WTC11 (cell line): ENCODE results near the gene CFAP20. TPM values are rescaled to one million over a fixed set of nuclear protein-coding genes. Genes with fewer than 3 reads are reported as not detected.

ENCODE experiments used
- ATAC-seq: fragments of 200-7000 bp; cut with Tn5 transposase; 2 replicates; pipeline ENCODE4 v1.10.0; 2021; ENCODE audit warnings: mild to moderate bottlenecking, moderate library complexity
- CTCF ChIA-PET: fragments of 300-600 bp; sonication (Branson Sonifier 250); formaldehyde crosslinking; loops from one replicate; lab custom pipeline; 2021; ENCODE audit warnings: antibody characterized with exemption; lab: Charles Lee
- POLR2A ChIA-PET: fragments of 350-600 bp; sonication (Branson Sonifier 250); formaldehyde crosslinking; loops from one replicate; lab custom pipeline; 2021; ENCODE audit warnings: antibody characterized with exemption; lab: Charles Lee
- DNase-seq: peaks from one replicate; pipeline ENCODE4 v3.0.0; 2021; ENCODE audit warnings: low spot score
- H3K27ac Mint-ChIP-seq: 2 replicates; pipeline ENCODE4 v1.8.0; 2021; ENCODE audit warnings: mixed read lengths
- H3K27me3 Mint-ChIP-seq: 2 replicates; pipeline ENCODE4 v1.8.0; 2021; ENCODE audit warnings: low read depth, mild to moderate bottlenecking, moderate library complexity, mixed read lengths
- H3K36me3 Mint-ChIP-seq: 2 replicates; pipeline ENCODE4 v1.8.0; 2021; ENCODE audit warnings: mixed read lengths
- H3K4me1 Mint-ChIP-seq: 2 replicates; pipeline ENCODE4 v1.8.0; 2022; ENCODE audit warnings: mixed read lengths
- H3K4me3 Mint-ChIP-seq: 2 replicates; pipeline ENCODE4 v1.8.0; 2021; ENCODE audit warnings: mild to moderate bottlenecking, moderate library complexity, mixed read lengths
- H3K9me3 Mint-ChIP-seq: 2 replicates; pipeline ENCODE4 v1.8.0; 2021; ENCODE audit warnings: mixed read lengths
- ATF1 ChIP-seq: sonication (generic); formaldehyde crosslinking; IDR thresholded peaks from 2 replicates; pipeline ENCODE4 v1.8.1; 2023; ENCODE audit warnings: mild to moderate bottlenecking, moderate library complexity, missing genetic modification reagents
- CBFB ChIP-seq: sonication (generic); formaldehyde crosslinking; IDR thresholded peaks from 2 replicates; pipeline ENCODE4 v1.8.1; 2022; ENCODE audit warnings: mild to moderate bottlenecking, low read depth, missing genetic modification reagents
- ETV6 ChIP-seq: sonication (generic); formaldehyde crosslinking; IDR thresholded peaks from 2 replicates; pipeline ENCODE4 v1.8.1; 2022; ENCODE audit warnings: mild to moderate bottlenecking, missing genetic modification reagents
- GRHL2 ChIP-seq: fragments of 250-450 bp; sonication (Bioruptor Pico); IDR thresholded peaks from 2 replicates; pipeline ENCODE4 v1.8.0; 2022; ENCODE audit warnings: mild to moderate bottlenecking, moderate library complexity; ENCODE audit not compliant: insufficient replicate concordance, severe bottlenecking
- HMGA2 ChIP-seq: fragments of 250-450 bp; sonication (Bioruptor Pico); IDR thresholded peaks from 2 replicates; pipeline ENCODE4 v1.4.0; 2021; ENCODE audit warnings: mild to moderate bottlenecking, moderate library complexity
- JAZF1 ChIP-seq: fragments of 250-450 bp; sonication (Bioruptor Pico); IDR thresholded peaks from 2 replicates; pipeline ENCODE4 v1.9.0; 2021; ENCODE audit warnings: moderate library complexity, mild to moderate bottlenecking, inconsistent platforms
- JUN ChIP-seq: sonication (generic); formaldehyde crosslinking; IDR thresholded peaks from 2 replicates; pipeline ENCODE4 v1.8.0; 2023; ENCODE audit warnings: mild to moderate bottlenecking, missing genetic modification reagents
- NR2C2 ChIP-seq: sonication (generic); formaldehyde crosslinking; IDR thresholded peaks from 2 replicates; pipeline ENCODE4 v1.8.0; 2022; ENCODE audit warnings: mild to moderate bottlenecking, missing genetic modification reagents
- NR3C1 ChIP-seq: sonication (generic); formaldehyde crosslinking; conservative IDR thresholded peaks from 2 replicates; pipeline ENCODE4 v1.8.1; 2023; ENCODE audit warnings: low read depth, mild to moderate bottlenecking, missing genetic modification reagents
- TEAD1 ChIP-seq: sonication (generic); formaldehyde crosslinking; IDR thresholded peaks from 2 replicates; pipeline ENCODE4 v1.8.0; 2022; ENCODE audit warnings: mild to moderate bottlenecking, missing genetic modification reagents
- ZNF671 ChIP-seq: fragments of 250-450 bp; sonication (Bioruptor Pico); IDR thresholded peaks from 2 replicates; pipeline ENCODE4 v1.8.0; 2021; ENCODE audit warnings: mild to moderate bottlenecking
- total RNA-seq: library from RNA; stranded (reverse); gene quantifications from 3 replicates; pipeline ENCODE4 v1.2.3, GENCODE V29; 2021
- TF ChIP-seq, protein P1 (sequence below): fragments of 250-450 bp; sonication (Bioruptor Pico); IDR thresholded peaks from 2 replicates; pipeline ENCODE4 v2.1.2; 2022; ENCODE audit warnings: mild to moderate bottlenecking, moderate library complexity
- TF ChIP-seq, protein P2 (sequence below): sonication (generic); formaldehyde crosslinking; IDR thresholded peaks from 2 replicates; pipeline ENCODE4 v1.8.1; 2023; ENCODE audit warnings: mild to moderate bottlenecking, moderate library complexity, missing genetic modification reagents
- TF ChIP-seq, protein P3 (sequence below): sonication (generic); formaldehyde crosslinking; IDR thresholded peaks from 2 replicates; pipeline ENCODE4 v1.8.0; 2022; ENCODE audit warnings: mild to moderate bottlenecking, missing genetic modification reagents
- TF ChIP-seq, protein P4 (sequence below): fragments of 250-450 bp; sonication (Bioruptor Pico); IDR thresholded peaks from 2 replicates; pipeline ENCODE4 v1.9.0; 2021; ENCODE audit warnings: mild to moderate bottlenecking
- TF ChIP-seq, protein P5 (sequence below): fragments of 250-450 bp; sonication (Bioruptor Pico); conservative IDR thresholded peaks from 2 replicates; pipeline ENCODE4 v1.9.0; 2021; ENCODE audit warnings: mild to moderate bottlenecking
- TF ChIP-seq, protein P6 (sequence below): sonication (generic); formaldehyde crosslinking; conservative IDR thresholded peaks from 2 replicates; pipeline ENCODE4 v1.8.1; 2023; ENCODE audit warnings: mild to moderate bottlenecking, low read depth, missing genetic modification reagents, moderate library complexity
- TF ChIP-seq, protein P7 (sequence below): sonication (generic); formaldehyde crosslinking; IDR thresholded peaks from 2 replicates; pipeline ENCODE4 v1.8.0; 2023; ENCODE audit warnings: missing genetic modification reagents

The CFAP20 gene
- total RNA-seq, 1 experiment from 2014 or later: 41.9 TPM

DNA sequence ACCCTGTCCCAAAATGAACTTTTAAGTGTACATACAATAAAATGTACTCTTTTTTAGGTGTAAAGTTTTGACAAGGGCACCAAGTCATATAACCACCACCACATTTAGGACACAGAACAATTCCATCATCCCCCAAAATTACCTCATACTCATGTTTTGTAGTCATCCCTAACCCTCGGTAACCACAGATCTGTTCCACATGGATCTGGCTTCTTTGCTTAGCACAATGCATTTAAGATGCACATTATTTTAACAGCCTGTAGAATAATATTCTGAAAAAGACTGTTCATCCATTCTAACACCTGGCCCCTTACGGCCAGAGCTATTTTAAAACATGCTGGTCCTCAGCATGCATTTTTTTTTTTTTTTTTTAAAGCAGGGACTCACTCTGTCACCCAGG lies 25.2 kb upstream of the CFAP20 start:
- no peak overlapping the region for H3K27ac Mint-ChIP-seq
- no peaks in the 10 kb centered on the region for H3K36me3 Mint-ChIP-seq
- H3K9me3 Mint-ChIP-seq: no peaks in the 10 kb centered on the region
- DNase-seq (no peak), ATAC-seq (no peak)
- peaks cover 3% of the 10 kb centered on the region; the same call in 1 of the 2 replicates for H3K4me1 Mint-ChIP-seq
- no peak for TF ChIP-seq ETV6
- no peak for TF ChIP-seq CBFB (CRISPR knock-in tag)
- no peak for TF ChIP-seq NR3C1
- TF ChIP-seq, protein P1, sequence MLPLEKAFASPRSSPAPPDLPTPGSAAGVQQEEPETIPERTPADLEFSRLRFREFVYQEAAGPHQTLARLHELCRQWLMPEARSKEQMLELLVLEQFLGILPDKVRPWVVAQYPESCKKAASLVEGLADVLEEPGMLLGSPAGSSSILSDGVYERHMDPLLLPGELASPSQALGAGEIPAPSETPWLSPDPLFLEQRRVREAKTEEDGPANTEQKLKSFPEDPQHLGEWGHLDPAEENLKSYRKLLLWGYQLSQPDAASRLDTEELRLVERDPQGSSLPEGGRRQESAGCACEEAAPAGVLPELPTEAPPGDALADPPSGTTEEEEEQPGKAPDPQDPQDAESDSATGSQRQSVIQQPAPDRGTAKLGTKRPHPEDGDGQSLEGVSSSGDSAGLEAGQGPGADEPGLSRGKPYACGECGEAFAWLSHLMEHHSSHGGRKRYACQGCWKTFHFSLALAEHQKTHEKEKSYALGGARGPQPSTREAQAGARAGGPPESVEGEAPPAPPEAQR (CRISPR knock-in tag): no peak
- TF ChIP-seq NR2C2 (CRISPR knock-in tag): no peak
- TF ChIP-seq, protein P2, sequence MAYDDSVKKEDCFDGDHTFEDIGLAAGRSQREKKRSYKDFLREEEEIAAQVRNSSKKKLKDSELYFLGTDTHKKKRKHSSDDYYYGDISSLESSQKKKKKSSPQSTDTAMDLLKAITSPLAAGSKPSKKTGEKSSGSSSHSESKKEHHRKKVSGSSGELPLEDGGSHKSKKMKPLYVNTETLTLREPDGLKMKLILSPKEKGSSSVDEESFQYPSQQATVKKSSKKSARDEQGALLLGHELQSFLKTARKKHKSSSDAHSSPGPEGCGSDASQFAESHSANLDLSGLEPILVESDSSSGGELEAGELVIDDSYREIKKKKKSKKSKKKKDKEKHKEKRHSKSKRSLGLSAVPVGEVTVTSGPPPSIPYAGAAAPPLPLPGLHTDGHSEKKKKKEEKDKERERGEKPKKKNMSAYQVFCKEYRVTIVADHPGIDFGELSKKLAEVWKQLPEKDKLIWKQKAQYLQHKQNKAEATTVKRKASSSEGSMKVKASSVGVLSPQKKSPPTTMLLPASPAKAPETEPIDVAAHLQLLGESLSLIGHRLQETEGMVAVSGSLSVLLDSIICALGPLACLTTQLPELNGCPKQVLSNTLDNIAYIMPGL (CRISPR knock-in tag): no peak
- TF ChIP-seq, protein P3, sequence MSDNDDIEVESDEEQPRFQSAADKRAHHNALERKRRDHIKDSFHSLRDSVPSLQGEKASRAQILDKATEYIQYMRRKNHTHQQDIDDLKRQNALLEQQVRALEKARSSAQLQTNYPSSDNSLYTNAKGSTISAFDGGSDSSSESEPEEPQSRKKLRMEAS (CRISPR knock-in tag): no peak
- TF ChIP-seq HMGA2 (CRISPR knock-in tag): no peak
- TF ChIP-seq GRHL2 (CRISPR knock-in tag): no peak
- TF ChIP-seq, protein P4, sequence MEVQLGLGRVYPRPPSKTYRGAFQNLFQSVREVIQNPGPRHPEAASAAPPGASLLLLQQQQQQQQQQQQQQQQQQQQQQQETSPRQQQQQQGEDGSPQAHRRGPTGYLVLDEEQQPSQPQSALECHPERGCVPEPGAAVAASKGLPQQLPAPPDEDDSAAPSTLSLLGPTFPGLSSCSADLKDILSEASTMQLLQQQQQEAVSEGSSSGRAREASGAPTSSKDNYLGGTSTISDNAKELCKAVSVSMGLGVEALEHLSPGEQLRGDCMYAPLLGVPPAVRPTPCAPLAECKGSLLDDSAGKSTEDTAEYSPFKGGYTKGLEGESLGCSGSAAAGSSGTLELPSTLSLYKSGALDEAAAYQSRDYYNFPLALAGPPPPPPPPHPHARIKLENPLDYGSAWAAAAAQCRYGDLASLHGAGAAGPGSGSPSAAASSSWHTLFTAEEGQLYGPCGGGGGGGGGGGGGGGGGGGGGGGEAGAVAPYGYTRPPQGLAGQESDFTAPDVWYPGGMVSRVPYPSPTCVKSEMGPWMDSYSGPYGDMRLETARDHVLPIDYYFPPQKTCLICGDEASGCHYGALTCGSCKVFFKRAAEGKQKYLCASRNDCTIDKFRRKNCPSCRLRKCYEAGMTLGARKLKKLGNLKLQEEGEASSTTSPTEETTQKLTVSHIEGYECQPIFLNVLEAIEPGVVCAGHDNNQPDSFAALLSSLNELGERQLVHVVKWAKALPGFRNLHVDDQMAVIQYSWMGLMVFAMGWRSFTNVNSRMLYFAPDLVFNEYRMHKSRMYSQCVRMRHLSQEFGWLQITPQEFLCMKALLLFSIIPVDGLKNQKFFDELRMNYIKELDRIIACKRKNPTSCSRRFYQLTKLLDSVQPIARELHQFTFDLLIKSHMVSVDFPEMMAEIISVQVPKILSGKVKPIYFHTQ (CRISPR knock-in tag): no peak
- TF ChIP-seq, all 79 proteins: peak for 0
- ChIA-PET POLR2A (interaction anchor here (0.7 kb wide), 1 partner anchor 330 kb away, joined by 3 read pairs; no protein-coding TSS in a partner anchor), CTCF (no interaction called here)
- Mint-ChIP-seq H3K4me3 (no peak overlapping the region), H3K27me3 (no peaks in the 10 kb centered on the region)

DNA sequence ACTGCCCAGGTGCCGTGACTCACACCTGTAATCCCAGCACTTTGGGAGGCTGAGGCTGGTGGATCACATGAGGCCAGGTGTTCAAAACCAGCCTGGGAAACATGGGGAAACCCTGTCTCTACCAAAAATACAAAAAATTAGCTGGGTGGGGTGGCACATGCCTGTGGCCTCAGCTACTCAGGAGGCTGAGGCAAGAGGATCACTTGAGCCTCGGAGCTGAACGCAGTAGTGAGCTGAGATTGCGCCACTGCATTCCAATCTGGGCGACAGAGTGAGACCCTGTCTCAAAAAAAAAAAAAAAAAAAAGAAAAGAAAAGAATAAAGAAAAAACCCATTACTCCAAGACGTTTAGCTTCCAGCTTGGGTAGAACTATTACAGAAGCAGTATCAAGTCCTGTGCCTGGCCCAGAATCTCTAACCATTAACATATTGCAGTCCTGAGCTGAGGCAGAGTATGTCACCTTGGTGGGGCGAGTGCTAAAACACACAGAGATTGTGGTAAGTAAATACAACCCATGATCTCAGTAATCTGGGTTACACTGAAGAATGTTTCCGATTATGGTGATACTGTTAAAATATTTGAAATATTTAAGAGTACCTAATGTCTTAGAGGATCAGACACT lies 23.2 kb upstream of the CFAP20 start:
- no peaks in the 10 kb centered on the region for H3K27me3 Mint-ChIP-seq
- no peak for DNase-seq
- ATAC-seq: no peak
- no peak overlapping the region for H3K27ac Mint-ChIP-seq
- POLR2A ChIA-PET: no interaction called here
- H3K36me3 Mint-ChIP-seq: no peaks in the 10 kb centered on the region
- no peaks in the 10 kb centered on the region for H3K9me3 Mint-ChIP-seq
- H3K4me3 Mint-ChIP-seq: no peak overlapping the region
- CTCF ChIA-PET: interaction anchor here (0.7 to 1.3 kb wide), 2 partner anchors 23 to 120 kb away, joined by 3 read pairs; partner anchors contain the start of gene CFAP20
- no peaks in the 10 kb centered on the region for H3K4me1 Mint-ChIP-seq
- TF ChIP-seq, protein P5, sequence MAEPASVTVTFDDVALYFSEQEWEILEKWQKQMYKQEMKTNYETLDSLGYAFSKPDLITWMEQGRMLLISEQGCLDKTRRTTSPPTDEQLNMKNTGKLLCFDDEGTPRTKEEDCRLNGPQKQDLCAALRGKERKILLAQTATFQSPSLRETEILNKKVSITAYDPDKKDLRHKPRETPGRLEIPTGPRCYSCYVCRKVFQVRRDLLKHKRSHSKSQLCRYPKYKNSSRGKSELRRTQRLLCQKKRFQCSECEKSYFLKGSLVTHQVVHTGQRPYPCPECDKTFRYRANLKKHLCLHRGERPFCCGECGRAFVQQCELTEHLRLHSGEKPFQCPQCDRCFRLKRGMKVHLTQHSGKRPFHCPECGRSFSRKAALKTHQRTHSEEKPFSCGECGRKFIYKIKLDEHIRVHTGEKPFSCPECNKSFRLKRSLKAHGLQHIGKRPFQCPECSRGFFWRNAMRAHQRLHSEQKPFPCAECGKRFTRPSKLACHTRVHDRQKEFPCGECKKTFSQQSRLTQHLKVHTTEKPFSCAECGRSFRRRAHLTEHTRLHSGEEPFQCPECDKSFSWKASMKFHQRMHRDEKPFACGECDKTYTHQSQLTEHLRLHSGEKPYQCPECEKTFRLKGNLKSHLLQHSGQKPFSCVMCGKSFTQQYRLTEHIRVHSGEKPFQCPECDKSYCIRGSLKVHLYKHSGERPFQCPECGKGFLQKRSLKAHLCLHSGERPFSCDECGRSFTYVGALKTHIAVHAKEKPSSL (CRISPR knock-in tag): no peak
- TF ChIP-seq, protein P6, sequence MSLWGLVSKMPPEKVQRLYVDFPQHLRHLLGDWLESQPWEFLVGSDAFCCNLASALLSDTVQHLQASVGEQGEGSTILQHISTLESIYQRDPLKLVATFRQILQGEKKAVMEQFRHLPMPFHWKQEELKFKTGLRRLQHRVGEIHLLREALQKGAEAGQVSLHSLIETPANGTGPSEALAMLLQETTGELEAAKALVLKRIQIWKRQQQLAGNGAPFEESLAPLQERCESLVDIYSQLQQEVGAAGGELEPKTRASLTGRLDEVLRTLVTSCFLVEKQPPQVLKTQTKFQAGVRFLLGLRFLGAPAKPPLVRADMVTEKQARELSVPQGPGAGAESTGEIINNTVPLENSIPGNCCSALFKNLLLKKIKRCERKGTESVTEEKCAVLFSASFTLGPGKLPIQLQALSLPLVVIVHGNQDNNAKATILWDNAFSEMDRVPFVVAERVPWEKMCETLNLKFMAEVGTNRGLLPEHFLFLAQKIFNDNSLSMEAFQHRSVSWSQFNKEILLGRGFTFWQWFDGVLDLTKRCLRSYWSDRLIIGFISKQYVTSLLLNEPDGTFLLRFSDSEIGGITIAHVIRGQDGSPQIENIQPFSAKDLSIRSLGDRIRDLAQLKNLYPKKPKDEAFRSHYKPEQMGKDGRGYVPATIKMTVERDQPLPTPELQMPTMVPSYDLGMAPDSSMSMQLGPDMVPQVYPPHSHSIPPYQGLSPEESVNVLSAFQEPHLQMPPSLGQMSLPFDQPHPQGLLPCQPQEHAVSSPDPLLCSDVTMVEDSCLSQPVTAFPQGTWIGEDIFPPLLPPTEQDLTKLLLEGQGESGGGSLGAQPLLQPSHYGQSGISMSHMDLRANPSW (CRISPR knock-in tag): no peak
- TF ChIP-seq JUN (CRISPR knock-in tag) (no peak), ATF1 (CRISPR knock-in tag) (no peak), ZNF671 (CRISPR knock-in tag) (no peak), NR3C1 (no peak), JAZF1 (CRISPR knock-in tag) (no peak), TEAD1 (CRISPR knock-in tag) (no peak)
- TF ChIP-seq, protein P3 (CRISPR knock-in tag): no peak
- TF ChIP-seq, protein P7, sequence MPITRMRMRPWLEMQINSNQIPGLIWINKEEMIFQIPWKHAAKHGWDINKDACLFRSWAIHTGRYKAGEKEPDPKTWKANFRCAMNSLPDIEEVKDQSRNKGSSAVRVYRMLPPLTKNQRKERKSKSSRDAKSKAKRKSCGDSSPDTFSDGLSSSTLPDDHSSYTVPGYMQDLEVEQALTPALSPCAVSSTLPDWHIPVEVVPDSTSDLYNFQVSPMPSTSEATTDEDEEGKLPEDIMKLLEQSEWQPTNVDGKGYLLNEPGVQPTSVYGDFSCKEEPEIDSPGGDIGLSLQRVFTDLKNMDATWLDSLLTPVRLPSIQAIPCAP (CRISPR knock-in tag): no peak
